ENCODE results near the gene CDC42EP4. TPM values are rescaled to one million over a fixed set of nuclear protein-coding genes. Genes with fewer than 3 reads are reported as not detected.
"Not testable (repeated sequence)": the region's sequence is repeated elsewhere in the genome, so short reads cannot be mapped to it uniquely, and the experiment has no call there.

The CDC42EP4 gene
- total RNA-seq, 2 donors from 2014 or later = 38.5 to 49.7 TPM

GRCh38 chr17:73313526-73314127 is 1.8 kb upstream of the CDC42EP4 start:
- H3K27me3 ChIP-seq (ENCODE audit: control insufficient read depth, insufficient read depth, low read length, poor library complexity, severe bottlenecking) = no peaks in the 10 kb centered on the region
- Mint-ChIP-seq H3K4me1 (peaks cover 41% of the 10 kb centered on the region), H3K27ac (no peak overlapping the region), H3K4me3 (no peak overlapping the region), H3K27me3 (ENCODE audit: insufficient read depth) (peaks cover 13% of the 10 kb centered on the region), H3K36me3 (ENCODE audit: low read depth) (no peaks in the 10 kb centered on the region), H3K9me3 (no peaks in the 10 kb centered on the region)
- peaks cover 1% of the 10 kb centered on the region for H3K36me3 ChIP-seq (ENCODE audit: control insufficient read depth, insufficient read depth, low read length)
- TF ChIP-seq CTCF (conservative IDR thresholded peaks at IDR 0.05) = no peak
- no peak overlapping the region for H3K27ac ChIP-seq (ENCODE audit: low read depth, low read length)
- DNase-seq = peak; percentile 39
- H3K4me1 ChIP-seq (ENCODE audit: control insufficient read depth, insufficient read depth, low read length) = peaks cover 17% of the 10 kb centered on the region
- H3K9ac ChIP-seq (ENCODE audit: extremely low read depth, low read length, poor library complexity, severe bottlenecking) = no peak overlapping the region
- H3K9me3 ChIP-seq (ENCODE audit: control insufficient read depth, low read length) = no peaks in the 10 kb centered on the region
- H3K4me3 ChIP-seq (ENCODE audit: low read length) = no peak overlapping the region
- WGBS, 2 experiments (ENCODE audit: insufficient coverage in 1 of 2, insufficient read length in 1 of 2) = 71 to 74% methylated on average over 6 to 8 of the region's 8 CpGs

GRCh38 chr17:73312887-73313286 is 1.1 kb upstream of the CDC42EP4 start:
- Histone ChIP-seq H3K4me3 (ENCODE audit: low read length) (peak overlapping the region; percentile 73), H3K4me1 (ENCODE audit: control insufficient read depth, insufficient read depth, low read length) (peaks cover 17% of the 10 kb centered on the region)
- H3K4me1 Mint-ChIP-seq = peaks cover 41% of the 10 kb centered on the region
- peak overlapping the region; percentile 48 for H3K27ac Mint-ChIP-seq
- H3K36me3 Mint-ChIP-seq (ENCODE audit: low read depth); H3K27me3 ChIP-seq (ENCODE audit: control insufficient read depth, insufficient read depth, low read length, poor library complexity, severe bottlenecking); H3K9me3 ChIP-seq (ENCODE audit: control insufficient read depth, low read length); H3K9me3 Mint-ChIP-seq; H3K36me3 ChIP-seq (ENCODE audit: control insufficient read depth, insufficient read depth, low read length); H3K9ac ChIP-seq (ENCODE audit: extremely low read depth, low read length, poor library complexity, severe bottlenecking); H3K27ac ChIP-seq (ENCODE audit: low read depth, low read length): not testable (repeated sequence)
- DNase-seq = peak; percentile 75
- H3K4me3 Mint-ChIP-seq = peak overlapping the region; percentile 85
- peaks cover 13% of the 10 kb centered on the region for H3K27me3 Mint-ChIP-seq (ENCODE audit: insufficient read depth)
- 65 to 75% methylated on average over 6 to 7 of the region's 11 CpGs for WGBS, 2 experiments (ENCODE audit: insufficient coverage in 1 of 2, insufficient read length in 1 of 2)

GRCh38 chr17:73311428-73311780 is 397 bp downstream of the CDC42EP4 start:
- DNase-seq = peak; percentile 81
- Mint-ChIP-seq H3K36me3 (ENCODE audit: low read depth) (peaks cover 15% of the 10 kb centered on the region), H3K4me1 (peaks cover 28% of the 10 kb centered on the region), H3K4me3 (peak overlapping the region; percentile 85), H3K27me3 (ENCODE audit: insufficient read depth) (peaks cover 13% of the 10 kb centered on the region), H3K27ac (peak overlapping the region; percentile 91), H3K9me3 (no peaks in the 10 kb centered on the region)
- no peak for TF ChIP-seq CTCF (conservative IDR thresholded peaks at IDR 0.05)
- WGBS, 2 experiments (ENCODE audit: insufficient coverage in 1 of 2, insufficient read length in 1 of 2) = 0% methylated on average over 16 to 38 of the region's 38 CpGs
- peak overlapping the region; percentile 87 for H3K9ac ChIP-seq (ENCODE audit: extremely low read depth, low read length, poor library complexity, severe bottlenecking)
- peak overlapping the region; percentile 98 for H3K4me3 ChIP-seq (ENCODE audit: low read length)
- H3K27me3 ChIP-seq (ENCODE audit: control insufficient read depth, insufficient read depth, low read length, poor library complexity, severe bottlenecking) = no peaks in the 10 kb centered on the region
- H3K36me3 ChIP-seq (ENCODE audit: control insufficient read depth, insufficient read depth, low read length) = peaks cover 18% of the 10 kb centered on the region
- H3K4me1 ChIP-seq (ENCODE audit: control insufficient read depth, insufficient read depth, low read length) = peaks cover 15% of the 10 kb centered on the region
- peak overlapping the region; percentile 95 for H3K27ac ChIP-seq (ENCODE audit: low read depth, low read length)
- no peaks in the 10 kb centered on the region for H3K9me3 ChIP-seq (ENCODE audit: control insufficient read depth, low read length)
